Thyroid gland (tissue), 4 donors: Measurements from ENCODE around the gene MDK. TPM values are rescaled to one million over a fixed set of nuclear protein-coding genes. Genes with fewer than 3 reads are reported as not detected.
A peak's percentile ranks its signal among the peaks of the same experiment; 100 is the strongest.
"Not testable (repeated sequence)": the region's sequence is repeated elsewhere in the genome, so short reads cannot be mapped to it uniquely, and the experiment has no call there.

ENCODE experiments used
- DNase-seq, 2 donors: peaks; one replicate each; pipeline ENCODE4 v3.0.0-alpha.2; 2019
- H3K27ac ChIP-seq, 3 donors: fragments of 200-600 bp; sonication (generic); 1 replicate in 2 of 3; 2 replicates in 1 of 3; pipeline ENCODE4 v1.5.1; 2016 to 2019; ENCODE audit warnings: mild to moderate bottlenecking in 1 of 3, moderate library complexity in 1 of 3
- H3K27me3 ChIP-seq: fragments of 200-600 bp; sonication (generic); one replicate; pipeline ENCODE4 v1.5.1; 2019
- H3K36me3 ChIP-seq, 2 donors: fragments of 200-600 bp; sonication (generic); one replicate each; pipeline ENCODE4 v1.5.1; 2016 to 2019
- H3K4me1 ChIP-seq, 2 donors: fragments of 200-600 bp; sonication (generic); one replicate each; pipeline ENCODE4 v1.5.1; 2017 to 2019
- H3K4me3 ChIP-seq, 3 donors: fragments of 200-600 bp; sonication (generic); replicated peaks in 1 of 3; 1 replicate in 2 of 3; 2 replicates in 1 of 3; pipeline ENCODE4 v1.5.1; 2016; ENCODE audit warnings: mild to moderate bottlenecking in 1 of 3
- H3K9me3 ChIP-seq: fragments of 200-600 bp; sonication (generic); one replicate; pipeline ENCODE4 v1.5.1; 2017
- CTCF ChIP-seq, 6 experiments: fragments of 200-600 bp in 3 of 6; fragments of 450-650 bp in 3 of 6; sonication (generic) in 3 of 6; IDR thresholded peaks; one replicate each; pipeline ENCODE4 v1.5.1; 2016 to 2019; ENCODE audit warnings: antibody characterized with exemption in 6 of 6, mild to moderate bottlenecking in 2 of 6, inconsistent platforms in 1 of 6, moderate library complexity in 1 of 6
- POLR2A ChIP-seq, 2 donors: fragments of 450-650 bp; IDR thresholded peaks; one replicate each; pipeline ENCODE4 v1.6.1; 2017; ENCODE audit warnings: antibody characterized with exemption in 2 of 2, mild to moderate bottlenecking in 2 of 2, moderate library complexity in 1 of 2
- WGBS, 2 donors: methylation state at CpG; one replicate each; pipeline ENCODE4 v1.1.5; 2017; 5-methylcytosine and 5-hydroxymethylcytosine counted together
- intact Hi-C: fragments of 100-400 bp; cut with DNase I; formaldehyde crosslinking; loops from one replicate; pipeline ENCODE4 v1.15.1; 2023
- total RNA-seq, 4 donors: library from RNA; depleted of rRNA; stranded (reverse); fragments of >200 nt; gene quantifications; one replicate each; pipeline ENCODE4 v1.2.3, GENCODE V29; 2016

MDK gene
- total RNA-seq, 4 donors from 2014 or later, result 3.3 to 24.3 (median 16.7) TPM

- DNase-seq, result peak in 1 of 2 donors; percentile 40
- peaks cover 0 to 12% of the 10 kb centered on the region in 2 donors for H3K36me3 ChIP-seq
- intact Hi-C loops, result no loop called here
- H3K27ac ChIP-seq, result no peak overlapping the region
- H3K4me3 ChIP-seq, result no peak overlapping the region
- TF ChIP-seq CTCF (IDR thresholded peaks at IDR 0.05), result peak; percentile 35 to 82 (median 66)
- no peak for TF ChIP-seq POLR2A (IDR thresholded peaks at IDR 0.05)
- H3K9me3 ChIP-seq, result no peaks in the 10 kb centered on the region
- 30% methylated on average over 9 of the region's 32 CpGs; no CpG with 5 or more reads in 1 of the 2 donors for WGBS, 2 donors
- H3K27me3 ChIP-seq, result no peaks in the 10 kb centered on the region
- H3K4me1 ChIP-seq, result peaks cover 6 to 25% of the 10 kb centered on the region in 2 donors
Observed at GRCh38 chr11:46367244-46367915, 14.1 kb upstream of the MDK start.

GRCh38 chr11:46367916-46368267, 13.6 kb upstream of the MDK start:
- H3K36me3 ChIP-seq, result peaks cover 0 to 17% of the 10 kb centered on the region in 2 donors
- WGBS, 2 donors, result 81 to 90% methylated on average over 7 to 10 of the region's 12 CpGs
- TF ChIP-seq CTCF (IDR thresholded peaks at IDR 0.05) (no peak), POLR2A (IDR thresholded peaks at IDR 0.05) (no peak)
- no peaks in the 10 kb centered on the region for H3K27me3 ChIP-seq
- no peak overlapping the region for H3K27ac ChIP-seq
- H3K9me3 ChIP-seq, result no peaks in the 10 kb centered on the region
- no peak for DNase-seq
- H3K4me3 ChIP-seq, result no peak overlapping the region
- intact Hi-C loops, result no loop called here
- peaks cover 3 to 20% of the 10 kb centered on the region in 2 donors for H3K4me1 ChIP-seq

GRCh38 chr11:46369458-46370152, 11.9 kb upstream of the MDK start:
- intact Hi-C loops, result no loop called here
- H3K9me3 ChIP-seq, result no peaks in the 10 kb centered on the region
- H3K27ac ChIP-seq, result no peak overlapping the region
- H3K4me3 ChIP-seq, result no peak overlapping the region
- peak; percentile 59 to 64 for DNase-seq
- peaks cover 4 to 26% of the 10 kb centered on the region in 2 donors for H3K36me3 ChIP-seq
- no peaks in the 10 kb centered on the region for H3K27me3 ChIP-seq
- H3K4me1 ChIP-seq, result peaks cover 3 to 18% of the 10 kb centered on the region in 2 donors
- TF ChIP-seq POLR2A (IDR thresholded peaks at IDR 0.05), result no peak
- peak; percentile 17 to 77 (median 62) for TF ChIP-seq CTCF (IDR thresholded peaks at IDR 0.05)
- WGBS, 2 donors, result 63% methylated on average over 7 to 23 of the region's 25 CpGs

- intact Hi-C loops, result no loop called here
- no peak overlapping the region for H3K4me3 ChIP-seq
- peaks cover 3 to 18% of the 10 kb centered on the region in 2 donors for H3K4me1 ChIP-seq
- peaks cover 11 to 33% of the 10 kb centered on the region in 2 donors for H3K36me3 ChIP-seq
- TF ChIP-seq CTCF (IDR thresholded peaks at IDR 0.05), result no peak
- TF ChIP-seq POLR2A (IDR thresholded peaks at IDR 0.05), result no peak
- H3K27ac ChIP-seq, result no peak overlapping the region
- WGBS, 2 donors, result 44 to 46% methylated on average over 13 of the region's 13 CpGs
- no peaks in the 10 kb centered on the region for H3K27me3 ChIP-seq
- peak; percentile 59 to 63 for DNase-seq
- no peaks in the 10 kb centered on the region for H3K9me3 ChIP-seq
Observed at GRCh38 chr11:46370253-46370652, 11.2 kb upstream of the MDK start.

GRCh38 chr11:46371262-46371661, 10.2 kb upstream of the MDK start:
- H3K4me3 ChIP-seq, H3K9me3 ChIP-seq, H3K27me3 ChIP-seq, DNase-seq, H3K27ac ChIP-seq, intact Hi-C loops: not testable (repeated sequence)
- WGBS, 2 donors, result 97 to 100% methylated on average over 5 to 18 of the region's 19 CpGs
- H3K36me3 ChIP-seq, result peaks cover 21 to 42% of the 10 kb centered on the region in 2 donors
- peaks cover 3 to 18% of the 10 kb centered on the region in 2 donors for H3K4me1 ChIP-seq
